Keratinocyte (primary cell): ENCODE data around the gene ITPK1. TPM values are rescaled to one million over a fixed set of nuclear protein-coding genes. Genes with fewer than 3 reads are reported as not detected.

Source experiments
- DNase-seq: peaks from one replicate; pipeline ENCODE4 v3.0.0-alpha.2; 2011; ENCODE audit warnings: low read depth, missing footprints, low spot score
- FAIRE-seq: peaks from 2 replicates; lab custom pipeline; 2011; peaks lifted over from hg19 to GRCh38; lab: Jason Lieb, UNC
- H2AFZ ChIP-seq: 2 replicates; pipeline ENCODE4 v1.6.0; 2012; ENCODE audit warnings: low read length, control low read depth, inconsistent platforms; ENCODE audit not compliant: control insufficient read depth
- H3K27ac ChIP-seq: 2 replicates; pipeline ENCODE4 v1.5.1; 2011; ENCODE audit warnings: low read length; ENCODE audit not compliant: control insufficient read depth, insufficient read depth
- H3K27me3 ChIP-seq: 3 replicates; pipeline ENCODE4 v1.6.0; 2011; ENCODE audit warnings: low read length; ENCODE audit not compliant: control insufficient read depth, insufficient read depth; ENCODE audit errors: extremely low read depth
- H3K36me3 ChIP-seq, 2 experiments: 2 replicates in 1 of 2; 3 replicates in 1 of 2; pipeline ENCODE4 v1.5.1; 2011; ENCODE audit warnings: low read length in 2 of 2, mild to moderate bottlenecking in 1 of 2; ENCODE audit not compliant: control insufficient read depth in 2 of 2, insufficient read depth in 2 of 2; ENCODE audit errors: extremely low read depth in 1 of 2
- H3K4me1 ChIP-seq: 3 replicates; pipeline ENCODE4 v1.5.1; 2011; ENCODE audit warnings: low read length; ENCODE audit not compliant: control insufficient read depth, insufficient read depth; ENCODE audit errors: extremely low read depth
- H3K4me2 ChIP-seq: 3 replicates; pipeline ENCODE4 v1.6.0; 2011; ENCODE audit warnings: low read depth, low read length; ENCODE audit not compliant: control insufficient read depth, insufficient read depth; ENCODE audit errors: extremely low read depth
- H3K4me3 ChIP-seq, 3 experiments: fragments of 200-600 bp in 1 of 3; sonication (generic) in 1 of 3; 2 replicates in 2 of 3; 3 replicates in 1 of 3; pipeline ENCODE4 v1.5.1; 2011 to 2016; ENCODE audit warnings: low read length in 3 of 3, mild to moderate bottlenecking in 3 of 3, control low read depth in 2 of 3, inconsistent platforms in 1 of 3, low read depth in 1 of 3, mixed read lengths in 1 of 3, mixed run types in 1 of 3, moderate library complexity in 1 of 3; ENCODE audit not compliant: control insufficient read depth in 2 of 3, insufficient read depth in 2 of 3; ENCODE audit errors: extremely low read depth in 1 of 3
- H3K79me2 ChIP-seq: 2 replicates; pipeline ENCODE4 v1.6.0; 2012; ENCODE audit warnings: low read length; ENCODE audit not compliant: control insufficient read depth, insufficient read depth
- H3K9ac ChIP-seq: 3 replicates; pipeline ENCODE4 v1.6.0; 2011; ENCODE audit warnings: low read length; ENCODE audit not compliant: control insufficient read depth, insufficient read depth; ENCODE audit errors: extremely low read depth
- H3K9me1 ChIP-seq: 3 replicates; pipeline ENCODE4 v1.6.0; 2011; ENCODE audit warnings: low read length; ENCODE audit not compliant: control insufficient read depth, insufficient read depth; ENCODE audit errors: extremely low read depth
- H3K9me3 ChIP-seq: 2 replicates; pipeline ENCODE4 v1.5.1; 2012; ENCODE audit warnings: low read depth, low read length; ENCODE audit not compliant: control insufficient read depth
- H4K20me1 ChIP-seq: 3 replicates; pipeline ENCODE4 v1.6.0; 2011; ENCODE audit warnings: low read length; ENCODE audit not compliant: control insufficient read depth, insufficient read depth; ENCODE audit errors: extremely low read depth
- EZH2 ChIP-seq: IDR thresholded peaks from one replicate; pipeline ENCODE4 v1.6.1; 2012; ENCODE audit warnings: inconsistent platforms, mild to moderate bottlenecking, low read length, moderate library complexity
- dilution Hi-C: fragments of 300-500 bp; cut with MboI; formaldehyde crosslinking; loops from one replicate; pipeline ENCODE4 v1.7.0; 2020; ENCODE audit warnings: low sequenced_read_pairs; ENCODE audit not compliant: extremely low pct_ligation_motif_present
- polyA plus RNA-seq, 5 experiments: library from polyadenylated mRNA; depleted of rRNA in 3 of 5; stranded (reverse) in 3 of 5; stranded (forward) in 1 of 5; unstranded in 1 of 5; fragments of >200 nt; gene quantifications; 1 replicate in 1 of 5; 2 replicates in 3 of 5; 3 replicates in 1 of 5; pipeline versions ENCODE4 v1.2.1 to v1.2.3, GENCODE V29; 2011 to 2012; ENCODE audit warnings: missing spikeins in 2 of 5, low read depth in 1 of 5, low replicate concordance in 1 of 5
- TF ChIP-seq, protein P1 (sequence below), 3 experiments: IDR thresholded peaks in 1 of 3; conservative IDR thresholded peaks in 1 of 3; optimal IDR thresholded peaks in 1 of 3; 2 replicates in 2 of 3; 3 replicates in 1 of 3; pipeline versions ENCODE3 to v1.5.1; 2011; ENCODE audit warnings: low read length in 3 of 3, mild to moderate bottlenecking in 3 of 3, moderate library complexity in 2 of 3, control low read depth in 1 of 3, inconsistent platforms in 1 of 3; ENCODE audit not compliant: insufficient read depth in 2 of 3; ENCODE audit errors: extremely low read depth in 1 of 3

Gene ITPK1
- polyA plus RNA-seq, 1 donor (not counting 4 experiments of a cell fraction or from before 2014, with no cell fraction given) = 67.8 TPM

DNA sequence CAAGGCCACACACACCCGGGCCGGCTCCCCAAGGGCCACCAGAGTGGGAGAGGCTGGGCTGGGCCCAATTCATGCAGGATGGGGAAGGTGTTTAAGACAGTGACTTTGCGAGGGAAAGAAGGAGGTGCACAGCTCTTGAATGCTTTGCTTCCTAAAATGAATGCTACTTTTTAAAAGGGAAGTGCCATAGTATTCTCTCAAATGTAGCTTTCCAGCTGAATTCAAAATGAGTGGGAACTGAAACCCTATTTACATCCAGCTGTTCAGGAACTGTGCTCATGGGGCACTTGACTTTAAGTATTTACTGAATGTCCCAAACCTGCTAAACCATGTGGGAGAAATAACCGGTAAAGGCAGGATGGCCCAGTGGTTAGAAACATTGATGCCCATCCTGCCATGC, 7.6 kb downstream of the ITPK1 start:
- Histone ChIP-seq H3K79me2 (peaks cover 84% of the 10 kb centered on the region), H3K4me2 (no peak overlapping the region), H4K20me1 (peaks cover 8% of the 10 kb centered on the region), H3K4me3 (no peak overlapping the region), H3K36me3 (peaks cover 0 to 7% of the 10 kb centered on the region in 2 experiments), H3K27me3 (no peaks in the 10 kb centered on the region), H3K4me1 (peaks cover 23% of the 10 kb centered on the region), H3K9me1 (peaks cover 10% of the 10 kb centered on the region), H2AFZ (no peak overlapping the region), H3K9ac (no peak overlapping the region), H3K9me3 (no peaks in the 10 kb centered on the region), H3K27ac (no peak overlapping the region)
- FAIRE-seq = no peak
- dilution Hi-C loops = no loop called here
- no peak for DNase-seq
- TF ChIP-seq, protein P1, sequence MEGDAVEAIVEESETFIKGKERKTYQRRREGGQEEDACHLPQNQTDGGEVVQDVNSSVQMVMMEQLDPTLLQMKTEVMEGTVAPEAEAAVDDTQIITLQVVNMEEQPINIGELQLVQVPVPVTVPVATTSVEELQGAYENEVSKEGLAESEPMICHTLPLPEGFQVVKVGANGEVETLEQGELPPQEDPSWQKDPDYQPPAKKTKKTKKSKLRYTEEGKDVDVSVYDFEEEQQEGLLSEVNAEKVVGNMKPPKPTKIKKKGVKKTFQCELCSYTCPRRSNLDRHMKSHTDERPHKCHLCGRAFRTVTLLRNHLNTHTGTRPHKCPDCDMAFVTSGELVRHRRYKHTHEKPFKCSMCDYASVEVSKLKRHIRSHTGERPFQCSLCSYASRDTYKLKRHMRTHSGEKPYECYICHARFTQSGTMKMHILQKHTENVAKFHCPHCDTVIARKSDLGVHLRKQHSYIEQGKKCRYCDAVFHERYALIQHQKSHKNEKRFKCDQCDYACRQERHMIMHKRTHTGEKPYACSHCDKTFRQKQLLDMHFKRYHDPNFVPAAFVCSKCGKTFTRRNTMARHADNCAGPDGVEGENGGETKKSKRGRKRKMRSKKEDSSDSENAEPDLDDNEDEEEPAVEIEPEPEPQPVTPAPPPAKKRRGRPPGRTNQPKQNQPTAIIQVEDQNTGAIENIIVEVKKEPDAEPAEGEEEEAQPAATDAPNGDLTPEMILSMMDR (optimal IDR thresholded peaks at IDR 0.05 in 1 of 3, IDR thresholded peaks at IDR 0.05 in 1 of 3, conservative IDR thresholded peaks at IDR 0.05 in 1 of 3; ENCODE audit: extremely low read depth in 1 of 3, insufficient read depth in 2 of 3, low read length in 3 of 3) = no peak
- TF ChIP-seq EZH2 = no peak

DNA sequence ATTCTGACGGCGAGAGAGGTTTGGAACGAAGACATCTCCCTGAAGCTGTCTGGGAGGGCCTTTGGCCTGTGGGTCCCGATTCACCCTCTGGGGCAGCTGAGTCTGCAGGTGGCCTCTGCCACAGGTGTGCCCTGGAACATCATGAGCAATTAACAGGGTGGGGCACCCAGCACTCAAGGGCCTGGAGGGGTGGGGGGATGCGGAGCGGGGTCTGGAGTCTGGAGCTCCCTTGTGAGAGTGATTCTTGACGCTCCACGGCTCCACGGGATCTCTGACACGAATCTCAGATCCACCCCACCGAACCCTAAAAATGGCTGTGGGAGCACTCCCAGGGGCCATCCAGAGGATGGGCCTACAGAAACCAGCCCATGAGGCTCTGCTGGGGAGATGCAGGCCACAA, 8.3 kb downstream of the ITPK1 start:
- DNase-seq = no peak
- Histone ChIP-seq H4K20me1 (peaks cover 5% of the 10 kb centered on the region), H3K4me3 (no peak overlapping the region), H3K9me1 (peaks cover 10% of the 10 kb centered on the region), H3K9me3 (no peaks in the 10 kb centered on the region), H2AFZ (no peak overlapping the region), H3K9ac (no peak overlapping the region), H3K27ac (no peak overlapping the region), H3K4me1 (peaks cover 16% of the 10 kb centered on the region), H3K36me3 (peaks cover 0 to 7% of the 10 kb centered on the region in 2 experiments), H3K27me3 (no peaks in the 10 kb centered on the region), H3K79me2 (peaks cover 80% of the 10 kb centered on the region), H3K4me2 (no peak overlapping the region)
- FAIRE-seq = no peak
- no peak for TF ChIP-seq EZH2
- TF ChIP-seq, protein P1 (optimal IDR thresholded peaks at IDR 0.05 in 1 of 3, IDR thresholded peaks at IDR 0.05 in 1 of 3, conservative IDR thresholded peaks at IDR 0.05 in 1 of 3; ENCODE audit: extremely low read depth in 1 of 3, insufficient read depth in 2 of 3, low read length in 3 of 3) = no peak
- dilution Hi-C loops = no loop called here
